Gastroesophageal sphincter (tissue), 4 donors: Measurements from ENCODE around the gene RPS5. TPM values are rescaled to one million over a fixed set of nuclear protein-coding genes. Genes with fewer than 3 reads are reported as not detected.
"Not testable (repeated sequence)": the region's sequence is repeated elsewhere in the genome, so short reads cannot be mapped to it uniquely, and the experiment has no call there.

ENCODE experiments used
- ATAC-seq: fragments of 150-250 bp; one replicate; pipeline ENCODE4 v1.9.1; 2016; ENCODE audit warnings: mild to moderate bottlenecking, moderate library complexity
- H3K27ac ChIP-seq, 4 donors: fragments of 200-600 bp; sonication (generic) in 3 of 4; 1 replicate in 3 of 4; 2 replicates in 1 of 4; pipeline ENCODE4 v1.5.1; 2016 to 2019
- H3K27me3 ChIP-seq: fragments of 200-600 bp; sonication (generic); one replicate; pipeline ENCODE4 v1.5.1; 2019
- H3K36me3 ChIP-seq, 2 donors: fragments of 200-600 bp; sonication (generic); one replicate each; pipeline ENCODE4 v1.5.1; 2019; ENCODE audit warnings: control low read depth in 1 of 2
- H3K4me1 ChIP-seq, 3 donors: fragments of 200-600 bp; sonication (generic); 1 replicate in 2 of 3; 2 replicates in 1 of 3; pipeline ENCODE4 v1.5.1; 2016 to 2019; ENCODE audit warnings: control low read depth in 2 of 3
- H3K4me3 ChIP-seq, 2 donors: fragments of 200-600 bp; sonication (generic); one replicate each; pipeline ENCODE4 v1.5.1; 2019; ENCODE audit warnings: mild to moderate bottlenecking in 1 of 2, moderate library complexity in 1 of 2
- H3K9me3 ChIP-seq, 3 donors: fragments of 200-600 bp; sonication (generic); one replicate each; pipeline ENCODE4 v1.5.1; 2017 to 2019; ENCODE audit warnings: control low read depth in 2 of 3
- EP300 ChIP-seq: sonication (generic); formaldehyde crosslinking; IDR thresholded peaks from one replicate; pipeline ENCODE4 v1.6.1; 2017; ENCODE audit warnings: antibody characterized with exemption, mild to moderate bottlenecking
- POLR2A ChIP-seq, 2 donors: fragments of 450-650 bp; IDR thresholded peaks; one replicate each; pipeline ENCODE4 v1.6.1; 2017; ENCODE audit warnings: antibody characterized with exemption in 2 of 2, mild to moderate bottlenecking in 2 of 2, moderate library complexity in 1 of 2
- POLR2AphosphoS5 ChIP-seq: sonication (generic); formaldehyde crosslinking; IDR thresholded peaks from one replicate; pipeline ENCODE4 v1.6.1; 2017; ENCODE audit warnings: antibody characterized with exemption
- WGBS, 2 donors: methylation state at CpG; one replicate each; pipeline ENCODE4 v1.1.5; 2018; ENCODE audit warnings: low coverage in 1 of 2; 5-methylcytosine and 5-hydroxymethylcytosine counted together
- total RNA-seq, 4 donors: library from RNA; depleted of rRNA; stranded (reverse); fragments of >200 nt; gene quantifications; one replicate each; pipeline ENCODE4 v1.1.0, GENCODE V29; 2016
- TF ChIP-seq, protein P1 (sequence below), 4 experiments: fragments of 200-600 bp in 2 of 4; fragments of 450-650 bp in 2 of 4; sonication (generic) in 1 of 4; IDR thresholded peaks; one replicate each; pipeline ENCODE4 v1.5.1; 2017 to 2019; ENCODE audit warnings: antibody characterized with exemption in 4 of 4, mild to moderate bottlenecking in 2 of 4, moderate library complexity in 2 of 4

RPS5 gene
- total RNA-seq, 4 donors from 2014 or later, result 841 to 2,040 (median 1,635) TPM

DNA sequence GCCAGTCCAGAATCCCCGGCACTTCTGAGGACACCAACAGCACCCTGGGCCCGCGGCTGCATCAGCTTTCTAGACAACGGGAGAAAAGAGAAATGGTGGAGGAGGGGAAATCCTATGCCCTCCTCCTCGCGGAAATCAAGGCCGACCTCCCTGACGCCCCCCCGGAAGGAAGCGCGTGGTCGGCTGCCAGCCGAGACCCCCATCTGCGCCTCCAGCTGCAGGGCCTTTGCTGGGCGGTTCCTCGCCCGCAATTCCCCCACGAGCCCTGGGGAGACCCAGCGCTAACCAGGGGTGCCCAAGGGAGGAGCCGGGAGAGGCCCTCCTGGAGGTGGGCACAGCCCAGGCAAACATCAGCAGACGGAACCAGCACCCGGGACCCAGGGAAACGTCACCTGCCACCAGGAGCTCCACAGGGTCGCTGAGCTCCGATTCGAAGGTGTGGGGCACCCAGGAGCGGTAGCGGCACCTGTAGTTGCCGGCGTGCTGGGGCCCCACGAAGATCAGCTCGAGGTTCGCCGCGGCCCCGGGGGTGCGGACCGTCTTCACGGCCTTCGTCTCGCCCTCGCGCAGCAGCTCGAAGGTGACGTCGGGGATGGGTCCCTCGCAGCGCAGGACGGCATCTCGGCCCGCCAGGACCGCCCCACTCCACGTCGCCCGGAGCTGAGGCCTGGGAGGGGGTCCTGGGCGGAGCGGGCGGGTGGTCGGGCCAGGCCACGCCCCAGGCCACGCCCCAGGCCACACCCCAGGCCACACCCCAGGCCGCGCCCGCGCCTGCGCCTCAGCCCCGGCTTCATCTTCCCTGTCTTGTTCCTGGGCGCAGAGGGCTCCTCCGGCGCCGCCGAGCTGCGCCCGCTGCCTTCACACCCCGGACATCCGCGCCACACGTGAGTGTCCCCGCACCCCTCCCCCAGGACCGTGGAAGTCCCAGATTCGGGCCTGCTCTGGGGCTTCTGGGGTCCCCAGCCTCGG, 39.8 kb upstream of the RPS5 start:
- TF ChIP-seq EP300 (no peak), POLR2A (IDR thresholded peaks at IDR 0.05) (peak in 1 of 2 donors; percentile 25), POLR2AphosphoS5 (no peak)
- TF ChIP-seq, protein P1, sequence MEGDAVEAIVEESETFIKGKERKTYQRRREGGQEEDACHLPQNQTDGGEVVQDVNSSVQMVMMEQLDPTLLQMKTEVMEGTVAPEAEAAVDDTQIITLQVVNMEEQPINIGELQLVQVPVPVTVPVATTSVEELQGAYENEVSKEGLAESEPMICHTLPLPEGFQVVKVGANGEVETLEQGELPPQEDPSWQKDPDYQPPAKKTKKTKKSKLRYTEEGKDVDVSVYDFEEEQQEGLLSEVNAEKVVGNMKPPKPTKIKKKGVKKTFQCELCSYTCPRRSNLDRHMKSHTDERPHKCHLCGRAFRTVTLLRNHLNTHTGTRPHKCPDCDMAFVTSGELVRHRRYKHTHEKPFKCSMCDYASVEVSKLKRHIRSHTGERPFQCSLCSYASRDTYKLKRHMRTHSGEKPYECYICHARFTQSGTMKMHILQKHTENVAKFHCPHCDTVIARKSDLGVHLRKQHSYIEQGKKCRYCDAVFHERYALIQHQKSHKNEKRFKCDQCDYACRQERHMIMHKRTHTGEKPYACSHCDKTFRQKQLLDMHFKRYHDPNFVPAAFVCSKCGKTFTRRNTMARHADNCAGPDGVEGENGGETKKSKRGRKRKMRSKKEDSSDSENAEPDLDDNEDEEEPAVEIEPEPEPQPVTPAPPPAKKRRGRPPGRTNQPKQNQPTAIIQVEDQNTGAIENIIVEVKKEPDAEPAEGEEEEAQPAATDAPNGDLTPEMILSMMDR (IDR thresholded peaks at IDR 0.05), result no peak
- ATAC-seq, result peak; percentile 87
- WGBS, 2 donors, result 0% methylated on average over 1 of the region's 82 CpGs; no CpG with 5 or more reads in 1 of the 2 donors

DNA sequence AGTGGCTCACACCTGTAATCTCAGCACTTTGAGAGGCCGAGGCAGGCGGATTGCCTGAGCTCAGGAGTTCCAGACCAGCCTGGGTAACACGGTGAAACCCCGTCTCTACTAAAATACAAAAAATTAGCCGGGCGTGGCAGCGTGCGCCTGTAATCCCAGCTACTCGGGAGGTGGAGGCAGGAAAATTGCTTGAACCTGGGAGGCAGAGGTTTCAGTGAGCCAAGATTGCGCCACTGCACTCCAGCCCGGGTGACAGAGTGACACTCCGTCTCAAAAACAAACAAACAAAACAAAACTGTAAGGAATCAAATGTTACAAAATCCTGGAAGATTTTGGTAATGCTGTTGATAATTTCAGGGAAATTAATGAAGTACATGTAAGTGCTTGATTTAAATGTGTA, 39.0 kb upstream of the RPS5 start:
- peaks cover 0 to 29% (median 2%) of the 10 kb centered on the region in 3 donors for H3K4me1 ChIP-seq
- not testable (repeated sequence) for H3K9me3 ChIP-seq, ATAC-seq
- H3K27ac ChIP-seq, result peak overlapping the region in 2 of 4 donors; percentile 71 to 81
- WGBS, 2 donors, result 22 to 23% methylated on average over 8 to 11 of the region's 12 CpGs
- peaks cover 0 to 16% of the 10 kb centered on the region in 2 donors for H3K36me3 ChIP-seq
- peak overlapping the region in 1 of 2 donors; percentile 61 for H3K4me3 ChIP-seq
- H3K27me3 ChIP-seq, result peaks cover 80% of the 10 kb centered on the region

More for the DNA sequence above, 39.8 kb upstream of the RPS5 start:
- H3K4me1 ChIP-seq, result peaks cover 0 to 29% (median 2%) of the 10 kb centered on the region in 3 donors
- H3K4me3 ChIP-seq, result peak overlapping the region; percentile 22 to 61
- H3K27me3 ChIP-seq, result peaks cover 72% of the 10 kb centered on the region
- H3K36me3 ChIP-seq, result peaks cover 0 to 16% of the 10 kb centered on the region in 2 donors
- peak overlapping the region in 3 of 4 donors; percentile 71 to 81 (median 78) for H3K27ac ChIP-seq
- no peaks in the 10 kb centered on the region for H3K9me3 ChIP-seq

DNA sequence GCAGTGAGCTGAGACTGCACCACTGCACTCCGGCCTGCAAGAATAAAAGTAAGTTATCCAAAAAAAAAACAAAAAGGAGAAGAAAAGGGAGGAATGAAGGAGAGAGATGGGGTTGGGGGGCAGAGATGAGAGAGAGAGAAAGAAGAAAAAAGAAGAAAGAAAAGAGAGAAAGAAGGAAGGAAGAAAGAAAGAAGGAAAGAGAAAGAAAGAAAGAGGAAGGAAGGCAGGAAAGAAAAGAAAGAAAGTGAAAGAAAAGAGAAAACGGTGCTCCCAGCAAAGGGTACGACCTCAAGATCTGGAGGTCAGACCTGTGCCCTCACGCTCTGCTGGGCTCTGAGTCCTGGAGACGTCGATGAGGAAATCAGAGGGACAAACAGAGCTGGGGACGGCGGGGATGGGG, 37.5 kb upstream of the RPS5 start:
- no peak for ATAC-seq
- WGBS, 2 donors, result 38 to 46% methylated on average over 4 to 7 of the region's 8 CpGs
- Histone ChIP-seq H3K36me3 (peaks cover 0 to 16% of the 10 kb centered on the region in 2 donors), H3K9me3 (no peaks in the 10 kb centered on the region), H3K4me3 (no peak overlapping the region), H3K4me1 (peaks cover 0 to 29% (median 2%) of the 10 kb centered on the region in 3 donors), H3K27me3 (peaks cover 95% of the 10 kb centered on the region), H3K27ac (no peak overlapping the region)
- TF ChIP-seq POLR2AphosphoS5 (no peak), EP300 (no peak), POLR2A (IDR thresholded peaks at IDR 0.05) (no peak)
- TF ChIP-seq, protein P1 (IDR thresholded peaks at IDR 0.05), result no peak

DNA sequence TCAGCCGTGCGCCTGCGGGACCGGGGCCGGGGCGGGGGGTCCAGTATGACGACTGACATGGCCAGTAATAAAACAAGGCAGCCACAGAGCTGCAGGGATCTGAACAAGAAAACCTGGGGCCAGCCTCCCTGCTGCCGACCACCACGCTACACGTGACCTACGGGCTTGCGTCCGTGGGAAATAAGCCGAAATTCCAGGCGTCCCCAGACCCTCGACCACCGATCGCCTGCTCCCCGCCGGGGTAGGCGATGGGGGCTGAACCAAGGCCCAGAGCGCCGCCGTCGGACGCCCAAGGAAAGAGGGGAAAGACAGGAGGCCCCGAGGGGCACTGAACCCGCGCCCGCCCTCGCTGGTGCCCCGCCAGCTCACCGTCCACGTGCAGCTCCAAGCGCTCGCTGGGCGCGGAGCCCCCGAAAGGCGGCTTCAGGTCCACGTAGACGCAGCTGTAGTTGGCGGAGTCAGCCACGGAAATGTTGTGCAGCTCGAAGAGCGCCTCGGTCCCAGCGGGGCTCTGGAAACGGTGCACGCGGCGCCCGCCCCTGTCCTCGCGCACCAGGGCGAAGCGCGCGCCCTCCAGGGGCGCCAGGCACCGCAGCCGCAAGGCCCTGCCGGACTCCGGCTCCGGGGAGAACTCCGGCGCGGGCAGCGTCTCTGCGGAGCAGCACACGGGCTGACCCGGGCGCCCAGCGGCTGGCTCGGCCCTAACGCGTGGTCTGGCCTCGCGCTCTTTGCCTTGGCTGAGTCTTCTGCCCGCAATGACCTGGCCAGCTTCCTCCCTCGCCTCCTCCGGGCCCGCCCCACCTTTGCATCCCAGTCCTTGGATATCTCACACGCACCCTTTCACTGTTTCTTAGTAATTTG, 36.8 kb upstream of the RPS5 start:
- H3K4me1 ChIP-seq, result peaks cover 0 to 29% (median 2%) of the 10 kb centered on the region in 3 donors
- H3K9me3 ChIP-seq, result no peaks in the 10 kb centered on the region
- peak overlapping the region in 1 of 2 donors; percentile 30 for H3K4me3 ChIP-seq
- WGBS, 2 donors, result 2 to 30% methylated on average over 2 to 21 of the region's 84 CpGs
- peaks cover 98% of the 10 kb centered on the region for H3K27me3 ChIP-seq
- peaks cover 0 to 16% of the 10 kb centered on the region in 2 donors for H3K36me3 ChIP-seq
- no peak for ATAC-seq
- H3K27ac ChIP-seq, result no peak overlapping the region
- no peak for TF ChIP-seq POLR2AphosphoS5
- no peak for TF ChIP-seq POLR2A (IDR thresholded peaks at IDR 0.05)
- TF ChIP-seq, protein P1 (IDR thresholded peaks at IDR 0.05), result no peak
- TF ChIP-seq EP300, result no peak
